ENCODE measurements around the gene HELQ. TPM values are rescaled to one million over a fixed set of nuclear protein-coding genes. Genes with fewer than 3 reads are reported as not detected.
A peak's percentile ranks its signal among the peaks of the same experiment; 100 is the strongest.
"Not testable (repeated sequence)": the region's sequence is repeated elsewhere in the genome, so short reads cannot be mapped to it uniquely, and the experiment has no call there.

HELQ gene
- total RNA-seq, 2 experiments from 2014 or later, result 9.3 to 10.4 TPM

GRCh38 chr4:83408908-83409307 lies 46.7 kb downstream of the HELQ start:
- no peak for ATAC-seq
- no peak for TF ChIP-seq CTCF (IDR thresholded peaks at IDR 0.05)

GRCh38 chr4:83405844-83406816 lies 49.5 kb downstream of the HELQ start:
- ATAC-seq (no peak), DNase-seq (no peak)
- ChIA-PET POLR2A (no interaction called here), CTCF (no interaction called here)
- no peak overlapping the region for H3K4me3 Mint-ChIP-seq
- H3K27me3 Mint-ChIP-seq, result no peaks in the 10 kb centered on the region
- intact Hi-C loops (cut with micrococcal nuclease), result no loop called here
- peaks cover 5% of the 10 kb centered on the region for H3K36me3 Mint-ChIP-seq (ENCODE audit: low read depth)
- no peaks in the 10 kb centered on the region for H3K9me3 Mint-ChIP-seq
- H3K4me1 Mint-ChIP-seq (ENCODE audit: low read depth), result no peaks in the 10 kb centered on the region
- H3K27ac Mint-ChIP-seq, result no peak overlapping the region
- TF ChIP-seq CTCF (IDR thresholded peaks at IDR 0.05), result no peak

More at GRCh38 chr4:83408908-83409307, 46.7 kb downstream of the HELQ start:
- intact Hi-C loops (cut with micrococcal nuclease), result no loop called here
- CTCF ChIA-PET, result no interaction called here
- H3K27ac Mint-ChIP-seq, result peak overlapping the region; percentile 49
- H3K36me3 Mint-ChIP-seq (ENCODE audit: low read depth), result peaks cover 9% of the 10 kb centered on the region
- no peaks in the 10 kb centered on the region for H3K9me3 Mint-ChIP-seq
- DNase-seq, result no peak
- POLR2A ChIA-PET, result no interaction called here
- H3K4me3 Mint-ChIP-seq, result no peak overlapping the region
- H3K4me1 Mint-ChIP-seq (ENCODE audit: low read depth), result no peaks in the 10 kb centered on the region
- H3K27me3 Mint-ChIP-seq, result no peaks in the 10 kb centered on the region

- ATAC-seq; H3K27me3 Mint-ChIP-seq; H3K9me3 Mint-ChIP-seq; DNase-seq; intact Hi-C loops (cut with micrococcal nuclease); H3K27ac Mint-ChIP-seq; H3K4me1 Mint-ChIP-seq (ENCODE audit: low read depth); CTCF ChIA-PET; H3K4me3 Mint-ChIP-seq; POLR2A ChIA-PET: not testable (repeated sequence)
- peaks cover 10% of the 10 kb centered on the region for H3K36me3 Mint-ChIP-seq (ENCODE audit: low read depth)
Observed at GRCh38 chr4:83398158-83398557, 57.5 kb downstream of the HELQ start.

- ATAC-seq (no peak), DNase-seq (no peak)
- TF ChIP-seq CTCF (IDR thresholded peaks at IDR 0.05), result no peak
- intact Hi-C loops (cut with micrococcal nuclease), result no loop called here
- Mint-ChIP-seq H3K9me3 (peaks cover 1% of the 10 kb centered on the region), H3K4me1 (ENCODE audit: low read depth) (no peaks in the 10 kb centered on the region), H3K36me3 (ENCODE audit: low read depth) (peaks cover 6% of the 10 kb centered on the region), H3K27ac (no peak overlapping the region), H3K4me3 (no peak overlapping the region), H3K27me3 (no peaks in the 10 kb centered on the region)
- CTCF ChIA-PET, result no interaction called here
- POLR2A ChIA-PET, result no interaction called here
Observed at GRCh38 chr4:83393908-83394307, 61.7 kb downstream of the HELQ start.

GRCh38 chr4:83392562-83392961 lies 63.1 kb downstream of the HELQ start:
- Mint-ChIP-seq H3K36me3 (ENCODE audit: low read depth) (peaks cover 2% of the 10 kb centered on the region), H3K4me3 (no peak overlapping the region), H3K4me1 (ENCODE audit: low read depth) (peaks cover 8% of the 10 kb centered on the region), H3K27ac (no peak overlapping the region), H3K27me3 (no peaks in the 10 kb centered on the region), H3K9me3 (peaks cover 1% of the 10 kb centered on the region)
- no peak for TF ChIP-seq CTCF (IDR thresholded peaks at IDR 0.05)
- intact Hi-C loops (cut with micrococcal nuclease), result no loop called here
- ChIA-PET CTCF (no interaction called here), POLR2A (no interaction called here)
- ATAC-seq (no peak), DNase-seq (no peak)
